Esophagus squamous epithelium (tissue), 5 donors: ENCODE measurements around the gene PRKN. TPM values are rescaled to one million over a fixed set of nuclear protein-coding genes. Genes with fewer than 3 reads are reported as not detected.

Source experiments
- DNase-seq: peaks from one replicate; lab custom pipeline; 2025; lab: John Stamatoyannopoulos, UW
- H3K27ac ChIP-seq, 4 donors: fragments of 200-600 bp; sonication (generic); one replicate each; pipeline ENCODE4 v1.5.1; 2016 to 2019; ENCODE audit warnings: mild to moderate bottlenecking in 1 of 4
- H3K27me3 ChIP-seq, 4 donors: fragments of 200-600 bp; sonication (generic); 1 replicate in 3 of 4; 2 replicates in 1 of 4; pipeline versions ENCODE4 v1.5.1 to v1.6.0; 2017 to 2021; ENCODE audit warnings: antibody characterized with exemption in 1 of 4
- H3K36me3 ChIP-seq, 3 donors: fragments of 200-600 bp; sonication (generic); one replicate each; pipeline ENCODE4 v1.5.1; 2016 to 2019
- H3K4me1 ChIP-seq, 3 donors: fragments of 200-600 bp; sonication (generic); one replicate each; pipeline ENCODE4 v1.5.1; 2017 to 2019
- H3K4me3 ChIP-seq, 4 donors: fragments of 200-600 bp; sonication (generic); 1 replicate in 3 of 4; 2 replicates in 1 of 4; pipeline ENCODE4 v1.5.1; 2016 to 2019; ENCODE audit warnings: mild to moderate bottlenecking in 2 of 4, moderate library complexity in 1 of 4
- H3K9me3 ChIP-seq, 3 donors: fragments of 200-600 bp; sonication (generic); one replicate each; pipeline ENCODE4 v1.5.1; 2016 to 2019
- CTCF ChIP-seq, 6 experiments: fragments of 450-650 bp in 4 of 6; fragments of 200-600 bp in 2 of 6; sonication (generic) in 2 of 6; IDR thresholded peaks; one replicate each; pipeline ENCODE4 v1.5.1; 2016 to 2019; ENCODE audit warnings: antibody characterized with exemption in 6 of 6, mild to moderate bottlenecking in 4 of 6, moderate library complexity in 4 of 6
- POLR2A ChIP-seq, 4 donors: fragments of 450-650 bp; IDR thresholded peaks; one replicate each; pipeline ENCODE4 v1.6.1; 2017; ENCODE audit warnings: antibody characterized with exemption in 4 of 4, mild to moderate bottlenecking in 4 of 4, moderate library complexity in 3 of 4
- WGBS, 2 donors: methylation state at CpG; one replicate each; pipeline ENCODE4 v1.1.5; 2018; 5-methylcytosine and 5-hydroxymethylcytosine counted together
- intact Hi-C: fragments of 100-400 bp; cut with DNase I; formaldehyde crosslinking; loops from one replicate; pipeline ENCODE4 v1.15.0; 2022
- total RNA-seq, 4 donors: library from RNA; depleted of rRNA; stranded (reverse); fragments of >200 nt; gene quantifications; one replicate each; pipeline ENCODE4 v1.1.0, GENCODE V29; 2016
- donor health status: DM: yes; HTN: yes; CAD: no.

The PRKN gene
- total RNA-seq, 4 donors from 2014 or later: 0.70 to 5.5 (median 2.2) TPM

GRCh38 chr6:162389343-162390085 lies 338.1 kb downstream of the PRKN start:
- H3K27ac ChIP-seq: no peak overlapping the region
- H3K36me3 ChIP-seq: no peaks in the 10 kb centered on the region
- H3K27me3 ChIP-seq: no peaks in the 10 kb centered on the region
- WGBS, 2 donors: 82 to 83% methylated on average over 3 of the region's 3 CpGs
- TF ChIP-seq POLR2A (IDR thresholded peaks at IDR 0.05): no peak
- no peak for TF ChIP-seq CTCF (IDR thresholded peaks at IDR 0.05)
- no peaks in the 10 kb centered on the region for H3K9me3 ChIP-seq
- no peak for DNase-seq
- no peaks in the 10 kb centered on the region for H3K4me1 ChIP-seq
- intact Hi-C loops: no loop called here
- H3K4me3 ChIP-seq: no peak overlapping the region

GRCh38 chr6:162388383-162388777 lies 339.2 kb downstream of the PRKN start:
- Histone ChIP-seq H3K36me3 (no peaks in the 10 kb centered on the region), H3K9me3 (no peaks in the 10 kb centered on the region)

GRCh38 chr6:162387718-162388382 lies 339.7 kb downstream of the PRKN start:
- Histone ChIP-seq H3K9me3 (no peaks in the 10 kb centered on the region), H3K27ac (no peak overlapping the region), H3K4me3 (no peak overlapping the region), H3K27me3 (no peaks in the 10 kb centered on the region), H3K4me1 (no peaks in the 10 kb centered on the region), H3K36me3 (no peaks in the 10 kb centered on the region)
- 85 to 86% methylated on average over 14 to 15 of the region's 15 CpGs for WGBS, 2 donors
- no peak for DNase-seq
- intact Hi-C loops: no loop called here
- TF ChIP-seq POLR2A (IDR thresholded peaks at IDR 0.05) (no peak), CTCF (IDR thresholded peaks at IDR 0.05) (no peak)

More at GRCh38 chr6:162388383-162388777, 339.2 kb downstream of the PRKN start:
- Histone ChIP-seq H3K4me3 (no peak overlapping the region), H3K27me3 (no peaks in the 10 kb centered on the region), H3K4me1 (no peaks in the 10 kb centered on the region), H3K27ac (no peak overlapping the region)
- DNase-seq: no peak
- TF ChIP-seq POLR2A (IDR thresholded peaks at IDR 0.05): no peak
- TF ChIP-seq CTCF (IDR thresholded peaks at IDR 0.05): no peak
- intact Hi-C loops: no loop called here
- WGBS, 2 donors: 70 to 75% methylated on average over 2 of the region's 2 CpGs

- intact Hi-C loops: no loop called here
- H3K27me3 ChIP-seq: no peaks in the 10 kb centered on the region
- 70 to 79% methylated on average over 4 of the region's 4 CpGs for WGBS, 2 donors
- DNase-seq: no peak
- no peaks in the 10 kb centered on the region for H3K4me1 ChIP-seq
- no peak overlapping the region for H3K4me3 ChIP-seq
- H3K36me3 ChIP-seq: no peaks in the 10 kb centered on the region
- TF ChIP-seq POLR2A (IDR thresholded peaks at IDR 0.05) (no peak), CTCF (IDR thresholded peaks at IDR 0.05) (no peak)
- H3K9me3 ChIP-seq: no peaks in the 10 kb centered on the region
- no peak overlapping the region for H3K27ac ChIP-seq
These were observed 341.6 kb downstream of the PRKN start for GRCh38 chr6:162385980-162386379.

- Histone ChIP-seq H3K9me3 (no peaks in the 10 kb centered on the region), H3K4me3 (no peak overlapping the region), H3K4me1 (no peaks in the 10 kb centered on the region), H3K36me3 (no peaks in the 10 kb centered on the region), H3K27me3 (no peaks in the 10 kb centered on the region), H3K27ac (no peak overlapping the region)
- 40 to 46% methylated on average over 5 of the region's 5 CpGs for WGBS, 2 donors
- no peak for DNase-seq
- intact Hi-C loops: no loop called here
- TF ChIP-seq CTCF (IDR thresholded peaks at IDR 0.05) (no peak), POLR2A (IDR thresholded peaks at IDR 0.05) (no peak)
These were observed 347.7 kb downstream of the PRKN start for GRCh38 chr6:162379757-162380409.
